ENCODE results near the gene XIRP2. TPM values are rescaled to one million over a fixed set of nuclear protein-coding genes. Genes with fewer than 3 reads are reported as not detected.

XIRP2 gene
- total RNA-seq, 1 donor from 2014 or later = 0.05 TPM

- Mint-ChIP-seq H3K9me3 (no peaks in the 10 kb centered on the region), H3K4me3 (no peak overlapping the region), H3K36me3 (ENCODE audit: low read depth) (no peaks in the 10 kb centered on the region), H3K4me1 (no peaks in the 10 kb centered on the region), H3K27me3 (ENCODE audit: low read depth) (no peaks in the 10 kb centered on the region), H3K27ac (ENCODE audit: unreplicated experiment) (no peak overlapping the region)
- DNase-seq (ENCODE audit: low read depth, low spot score) = no peak
- TF ChIP-seq, protein P1, sequence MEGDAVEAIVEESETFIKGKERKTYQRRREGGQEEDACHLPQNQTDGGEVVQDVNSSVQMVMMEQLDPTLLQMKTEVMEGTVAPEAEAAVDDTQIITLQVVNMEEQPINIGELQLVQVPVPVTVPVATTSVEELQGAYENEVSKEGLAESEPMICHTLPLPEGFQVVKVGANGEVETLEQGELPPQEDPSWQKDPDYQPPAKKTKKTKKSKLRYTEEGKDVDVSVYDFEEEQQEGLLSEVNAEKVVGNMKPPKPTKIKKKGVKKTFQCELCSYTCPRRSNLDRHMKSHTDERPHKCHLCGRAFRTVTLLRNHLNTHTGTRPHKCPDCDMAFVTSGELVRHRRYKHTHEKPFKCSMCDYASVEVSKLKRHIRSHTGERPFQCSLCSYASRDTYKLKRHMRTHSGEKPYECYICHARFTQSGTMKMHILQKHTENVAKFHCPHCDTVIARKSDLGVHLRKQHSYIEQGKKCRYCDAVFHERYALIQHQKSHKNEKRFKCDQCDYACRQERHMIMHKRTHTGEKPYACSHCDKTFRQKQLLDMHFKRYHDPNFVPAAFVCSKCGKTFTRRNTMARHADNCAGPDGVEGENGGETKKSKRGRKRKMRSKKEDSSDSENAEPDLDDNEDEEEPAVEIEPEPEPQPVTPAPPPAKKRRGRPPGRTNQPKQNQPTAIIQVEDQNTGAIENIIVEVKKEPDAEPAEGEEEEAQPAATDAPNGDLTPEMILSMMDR (conservative IDR thresholded peaks at IDR 0.05) = no peak
Observed at GRCh38 chr2:167115541-167115940, 227.3 kb downstream of the XIRP2 start.

DNA sequence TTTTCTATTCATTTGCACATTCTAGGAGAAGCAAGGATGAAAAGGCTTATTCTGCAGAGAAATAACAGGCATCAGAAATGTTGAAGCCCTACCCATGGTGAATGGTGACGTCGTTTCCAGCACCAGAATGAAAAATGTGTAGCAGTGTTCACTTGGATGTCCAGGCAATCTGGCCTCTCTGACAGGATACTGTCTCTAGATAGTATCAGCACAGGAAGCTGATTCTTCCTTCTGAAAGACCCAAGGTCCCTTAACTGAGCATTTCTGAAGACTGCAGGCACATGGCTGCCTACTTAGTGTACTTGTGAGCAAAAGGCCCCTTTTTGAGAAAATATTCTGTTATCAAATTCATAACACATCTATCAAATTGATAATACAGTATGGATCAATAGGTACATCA is 234.1 kb downstream of the XIRP2 start:
- Mint-ChIP-seq H3K4me1 (no peaks in the 10 kb centered on the region), H3K4me3 (no peak overlapping the region), H3K36me3 (ENCODE audit: low read depth) (no peaks in the 10 kb centered on the region), H3K9me3 (no peaks in the 10 kb centered on the region), H3K27ac (ENCODE audit: unreplicated experiment) (no peak overlapping the region), H3K27me3 (ENCODE audit: low read depth) (no peaks in the 10 kb centered on the region)
- TF ChIP-seq, protein P1 (conservative IDR thresholded peaks at IDR 0.05) = no peak
- no peak for DNase-seq (ENCODE audit: low read depth, low spot score)

- Mint-ChIP-seq H3K36me3 (ENCODE audit: low read depth) (no peaks in the 10 kb centered on the region), H3K9me3 (no peaks in the 10 kb centered on the region), H3K4me1 (no peaks in the 10 kb centered on the region), H3K27me3 (ENCODE audit: low read depth) (no peaks in the 10 kb centered on the region), H3K4me3 (no peak overlapping the region), H3K27ac (ENCODE audit: unreplicated experiment) (no peak overlapping the region)
- TF ChIP-seq, protein P1 (conservative IDR thresholded peaks at IDR 0.05) = no peak
- DNase-seq (ENCODE audit: low read depth, low spot score) = no peak
Observed at GRCh38 chr2:167126165-167126564, 237.9 kb downstream of the XIRP2 start.

DNA sequence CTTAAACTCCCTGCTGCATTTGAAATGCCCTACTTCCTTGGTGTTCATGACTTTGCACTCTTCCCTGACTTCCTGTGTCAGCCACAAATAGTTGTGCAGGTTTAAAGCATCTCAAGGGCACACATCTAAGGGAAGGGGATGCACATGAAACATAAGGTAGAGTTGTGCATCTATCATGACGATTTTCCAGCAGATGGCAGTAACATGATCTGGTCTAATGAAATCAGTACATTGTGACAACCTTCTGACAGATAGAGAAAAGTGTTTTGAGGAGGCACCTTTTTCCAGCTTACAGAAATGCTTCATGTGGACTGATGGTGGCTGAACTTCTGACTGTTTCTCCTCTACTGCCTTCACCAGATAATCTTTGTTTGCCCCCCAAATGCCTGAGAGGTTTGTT is 238.9 kb downstream of the XIRP2 start:
- Mint-ChIP-seq H3K27ac (ENCODE audit: unreplicated experiment) (no peak overlapping the region), H3K36me3 (ENCODE audit: low read depth) (no peaks in the 10 kb centered on the region), H3K9me3 (no peaks in the 10 kb centered on the region), H3K4me3 (no peak overlapping the region), H3K4me1 (no peaks in the 10 kb centered on the region), H3K27me3 (ENCODE audit: low read depth) (no peaks in the 10 kb centered on the region)
- no peak for DNase-seq (ENCODE audit: low read depth, low spot score)
- TF ChIP-seq, protein P1 (conservative IDR thresholded peaks at IDR 0.05) = peak; percentile 28

- Mint-ChIP-seq H3K27me3 (ENCODE audit: low read depth) (no peaks in the 10 kb centered on the region), H3K9me3 (no peaks in the 10 kb centered on the region), H3K4me1 (no peaks in the 10 kb centered on the region), H3K27ac (ENCODE audit: unreplicated experiment) (no peak overlapping the region), H3K4me3 (no peak overlapping the region), H3K36me3 (ENCODE audit: low read depth) (no peaks in the 10 kb centered on the region)
- TF ChIP-seq, protein P1 (conservative IDR thresholded peaks at IDR 0.05) = no peak
- DNase-seq (ENCODE audit: low read depth, low spot score) = no peak
Observed at GRCh38 chr2:167128130-167128529, 239.8 kb downstream of the XIRP2 start.

DNA sequence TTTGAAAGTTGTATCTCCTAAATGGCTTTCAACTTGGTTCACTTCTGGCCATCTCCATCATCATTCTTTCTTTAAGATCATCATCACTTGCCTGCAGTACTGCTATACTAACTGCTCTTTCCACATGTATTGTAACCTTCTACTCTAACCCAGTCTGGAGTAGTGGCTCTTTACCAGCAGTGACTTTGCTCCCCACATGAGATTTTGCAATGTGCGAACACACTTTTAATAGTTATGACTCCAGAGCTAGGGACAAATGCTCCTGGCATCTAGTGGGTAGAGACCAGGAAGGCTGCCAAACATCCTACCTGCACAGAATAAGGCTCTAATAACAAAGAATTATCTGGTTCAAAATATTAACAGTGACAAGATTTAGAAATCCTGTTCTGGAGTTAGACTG is 243.8 kb downstream of the XIRP2 start:
- DNase-seq (ENCODE audit: low read depth, low spot score) = no peak
- H3K9me3 Mint-ChIP-seq = no peaks in the 10 kb centered on the region
- H3K27me3 Mint-ChIP-seq (ENCODE audit: low read depth) = no peaks in the 10 kb centered on the region
- H3K4me3 Mint-ChIP-seq = no peak overlapping the region
- no peak overlapping the region for H3K27ac Mint-ChIP-seq (ENCODE audit: unreplicated experiment)
- H3K36me3 Mint-ChIP-seq (ENCODE audit: low read depth) = no peaks in the 10 kb centered on the region
- H3K4me1 Mint-ChIP-seq = peaks cover 8% of the 10 kb centered on the region
- TF ChIP-seq, protein P1 (conservative IDR thresholded peaks at IDR 0.05) = no peak

Measured in neural crest cell (in vitro differentiated cells).